ENCODE data around the gene NFKBIL1.
"Not testable (repeated sequence)": the region's sequence is repeated elsewhere in the genome, so short reads cannot be mapped to it uniquely, and the experiment has no call there.

The NFKBIL1 gene

GRCh38 chr6:31547727-31548543 lies 527 bp downstream of the NFKBIL1 start:
- no peaks in the 10 kb centered on the region for H4K20me1 ChIP-seq (ENCODE audit: insufficient read depth, low read length, poor library complexity, severe bottlenecking)
- H3K4me2 ChIP-seq (ENCODE audit: low read depth, low read length, poor library complexity, severe bottlenecking) = peak overlapping the region; percentile 92
- TF ChIP-seq, protein P1, sequence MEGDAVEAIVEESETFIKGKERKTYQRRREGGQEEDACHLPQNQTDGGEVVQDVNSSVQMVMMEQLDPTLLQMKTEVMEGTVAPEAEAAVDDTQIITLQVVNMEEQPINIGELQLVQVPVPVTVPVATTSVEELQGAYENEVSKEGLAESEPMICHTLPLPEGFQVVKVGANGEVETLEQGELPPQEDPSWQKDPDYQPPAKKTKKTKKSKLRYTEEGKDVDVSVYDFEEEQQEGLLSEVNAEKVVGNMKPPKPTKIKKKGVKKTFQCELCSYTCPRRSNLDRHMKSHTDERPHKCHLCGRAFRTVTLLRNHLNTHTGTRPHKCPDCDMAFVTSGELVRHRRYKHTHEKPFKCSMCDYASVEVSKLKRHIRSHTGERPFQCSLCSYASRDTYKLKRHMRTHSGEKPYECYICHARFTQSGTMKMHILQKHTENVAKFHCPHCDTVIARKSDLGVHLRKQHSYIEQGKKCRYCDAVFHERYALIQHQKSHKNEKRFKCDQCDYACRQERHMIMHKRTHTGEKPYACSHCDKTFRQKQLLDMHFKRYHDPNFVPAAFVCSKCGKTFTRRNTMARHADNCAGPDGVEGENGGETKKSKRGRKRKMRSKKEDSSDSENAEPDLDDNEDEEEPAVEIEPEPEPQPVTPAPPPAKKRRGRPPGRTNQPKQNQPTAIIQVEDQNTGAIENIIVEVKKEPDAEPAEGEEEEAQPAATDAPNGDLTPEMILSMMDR (conservative IDR thresholded peaks at IDR 0.05; ENCODE audit: low read length) = no peak
- no peak for TF ChIP-seq EZH2phosphoT487 (IDR thresholded peaks at IDR 0.05; ENCODE audit: borderline replicate concordance)
- H3K36me3 ChIP-seq (ENCODE audit: insufficient read depth, low read length) = no peaks in the 10 kb centered on the region
- H3K9me3 ChIP-seq (ENCODE audit: insufficient read depth, low read depth, low read length) = no peaks in the 10 kb centered on the region
- peak overlapping the region; percentile 88 for H3K9ac ChIP-seq (ENCODE audit: low read depth, low read length, poor library complexity, severe bottlenecking)
- H3K4me1 ChIP-seq (ENCODE audit: insufficient read depth, low read length, poor library complexity, severe bottlenecking) = peaks cover 29% of the 10 kb centered on the region
- peak overlapping the region; percentile 79 for H3K4me3 ChIP-seq (ENCODE audit: low read length, poor library complexity, severe bottlenecking)
- peaks cover 67% of the 10 kb centered on the region for H3K79me2 ChIP-seq (ENCODE audit: insufficient read depth, low read length)
- no peak overlapping the region for H2AFZ ChIP-seq (ENCODE audit: low read length)
- no peaks in the 10 kb centered on the region for H3F3A ChIP-seq (ENCODE audit: low read depth)
- no peaks in the 10 kb centered on the region for H3K27me3 ChIP-seq (ENCODE audit: insufficient read depth, low read length, poor library complexity, severe bottlenecking)
- no peaks in the 10 kb centered on the region for H3K9me2 ChIP-seq (replicated peaks; ENCODE audit: low read depth, low read length)

DNA sequence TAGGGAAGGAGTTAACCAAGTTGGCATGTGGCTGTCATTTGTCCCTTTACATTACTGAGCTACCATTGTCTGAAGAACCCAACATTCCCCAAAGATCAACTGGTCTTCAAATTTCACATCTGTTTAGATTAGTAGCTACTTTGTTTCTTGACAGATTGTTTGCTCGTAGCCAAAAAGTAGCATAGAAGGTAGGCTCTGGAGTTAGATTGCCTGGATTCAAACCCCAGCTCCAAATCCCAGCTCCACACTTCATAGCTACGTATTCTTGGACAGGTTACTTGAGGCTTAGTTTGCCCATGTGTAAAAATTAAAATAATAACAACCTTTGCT lies 1.1 kb downstream of the NFKBIL1 start:
- Histone ChIP-seq H3K4me1 (ENCODE audit: insufficient read depth, low read length, poor library complexity, severe bottlenecking) (peaks cover 25% of the 10 kb centered on the region), H3K36me3 (ENCODE audit: insufficient read depth, low read length) (no peaks in the 10 kb centered on the region), H2AFZ (ENCODE audit: low read length) (no peak overlapping the region), H3K79me2 (ENCODE audit: insufficient read depth, low read length) (peaks cover 61% of the 10 kb centered on the region), H3K9me3 (ENCODE audit: insufficient read depth, low read depth, low read length) (no peaks in the 10 kb centered on the region), H3K9ac (ENCODE audit: low read depth, low read length, poor library complexity, severe bottlenecking) (peak overlapping the region; percentile 88), H4K20me1 (ENCODE audit: insufficient read depth, low read length, poor library complexity, severe bottlenecking) (no peaks in the 10 kb centered on the region), H3K4me3 (ENCODE audit: low read length, poor library complexity, severe bottlenecking) (peak overlapping the region; percentile 79), H3K27me3 (ENCODE audit: insufficient read depth, low read length, poor library complexity, severe bottlenecking) (no peaks in the 10 kb centered on the region), H3F3A (ENCODE audit: low read depth) (no peaks in the 10 kb centered on the region), H3K4me2 (ENCODE audit: low read depth, low read length, poor library complexity, severe bottlenecking) (peak overlapping the region; percentile 92), H3K9me2 (replicated peaks; ENCODE audit: low read depth, low read length) (no peaks in the 10 kb centered on the region)
- TF ChIP-seq EZH2phosphoT487 (IDR thresholded peaks at IDR 0.05; ENCODE audit: borderline replicate concordance) = no peak
- TF ChIP-seq, protein P1 (conservative IDR thresholded peaks at IDR 0.05; ENCODE audit: low read length) = no peak

- not testable (repeated sequence) for H3K4me3 ChIP-seq (ENCODE audit: low read length, poor library complexity, severe bottlenecking); H3F3A ChIP-seq (ENCODE audit: low read depth); H3K9me2 ChIP-seq (replicated peaks; ENCODE audit: low read depth, low read length); H3K36me3 ChIP-seq (ENCODE audit: insufficient read depth, low read length); H2AFZ ChIP-seq (ENCODE audit: low read length); H3K9ac ChIP-seq (ENCODE audit: low read depth, low read length, poor library complexity, severe bottlenecking); H3K9me3 ChIP-seq (ENCODE audit: insufficient read depth, low read depth, low read length); H4K20me1 ChIP-seq (ENCODE audit: insufficient read depth, low read length, poor library complexity, severe bottlenecking); H3K27me3 ChIP-seq (ENCODE audit: insufficient read depth, low read length, poor library complexity, severe bottlenecking)
- TF ChIP-seq, protein P1 (conservative IDR thresholded peaks at IDR 0.05; ENCODE audit: low read length) = peak; percentile 74
- Histone ChIP-seq H3K79me2 (ENCODE audit: insufficient read depth, low read length) (peaks cover 50% of the 10 kb centered on the region), H3K4me2 (ENCODE audit: low read depth, low read length, poor library complexity, severe bottlenecking) (peak overlapping the region; percentile 6), H3K4me1 (ENCODE audit: insufficient read depth, low read length, poor library complexity, severe bottlenecking) (peaks cover 26% of the 10 kb centered on the region)
Observed at GRCh38 chr6:31551371-31551770, 4.0 kb downstream of the NFKBIL1 start.
